ENCODE measurements around the gene ATXN7L1. TPM values are rescaled to one million over a fixed set of nuclear protein-coding genes. Genes with fewer than 3 reads are reported as not detected.

The ATXN7L1 gene
- total and polyA plus RNA-seq, 2 of the 4 experiments (the other 2 are of a cell fraction), result 3.5 to 4.3 TPM

GRCh38 chr7:105862770-105863169, 13.6 kb downstream of the ATXN7L1 start:
- BruUV-seq (replicated peaks), result no TSS peak
- Histone ChIP-seq H2BK20ac (ENCODE audit: low read depth, low read length) (no peak overlapping the region), H2AK5ac (ENCODE audit: low read depth, low read length) (no peak overlapping the region), H3K9ac (ENCODE audit: low read depth, low read length) (no peak overlapping the region), H3K4me2 (ENCODE audit: low read depth, low read length) (no peak overlapping the region), H4K20me1 (ENCODE audit: insufficient read depth, low read length) (peaks cover 18% of the 10 kb centered on the region), H3K56ac (ENCODE audit: extremely low read depth, insufficient read depth, low read length) (no peak overlapping the region), H2BK5ac (ENCODE audit: low read depth, low read length, poor library complexity, severe bottlenecking) (no peak overlapping the region), H2BK120ac (ENCODE audit: low read depth, low read length) (no peak overlapping the region), H4K5ac (ENCODE audit: low read depth, low read length) (no peak overlapping the region), H2AK9ac (replicated peaks; ENCODE audit: low read depth, low read length, poor library complexity) (no peak overlapping the region), H2AFZ (replicated peaks; ENCODE audit: low read length, poor library complexity) (no peak overlapping the region), H3K27ac (ENCODE audit: insufficient read depth, low read length) (no peak overlapping the region), H4K91ac (ENCODE audit: insufficient read depth, low read depth, low read length) (no peak overlapping the region), H3K4ac (ENCODE audit: low read depth, low read length) (no peak overlapping the region), H3K14ac (replicated peaks; ENCODE audit: low read depth, low read length) (no peak overlapping the region), H3K9me1 (ENCODE audit: insufficient read depth, low read length) (peaks cover 15% of the 10 kb centered on the region; the same call in 1 of the 2 replicates), H3K79me1 (ENCODE audit: low read depth in 1 of 2, low read length in 2 of 2) (peaks cover 7 to 32% of the 10 kb centered on the region in 2 experiments; a peak in 3 of 4 replicates), H3K18ac (ENCODE audit: low read depth, low read length) (no peak overlapping the region), H3K23ac (ENCODE audit: low read depth, low read length) (no peak overlapping the region; the same call in 1 of the 2 replicates), H3K4me1 (ENCODE audit: control insufficient read depth, insufficient read depth, low read length) (no peaks in the 10 kb centered on the region), H3K4me3 (ENCODE audit: insufficient read depth, low read depth, low read length) (no peak overlapping the region), H3K36me3 (ENCODE audit: control insufficient read depth, insufficient read depth, low read length) (peaks cover 7% of the 10 kb centered on the region), H2BK15ac (ENCODE audit: low read depth, low read length) (no peak overlapping the region), H3K27me3 (ENCODE audit: control insufficient read depth, insufficient read depth, low read length) (no peaks in the 10 kb centered on the region), H3K9me3 (ENCODE audit: control insufficient read depth, insufficient read depth, low read length) (no peaks in the 10 kb centered on the region), H4K8ac (ENCODE audit: low read depth in 2 of 2, low read length in 2 of 2) (no peak overlapping the region)
- ChIA-PET POLR2A (ENCODE audit: unreplicated experiment) (no interaction called here), CTCF (no interaction called here)
- in situ Hi-C loops (cut with MboI; ENCODE audit: low sequenced_read_pairs) (no loop called here), intact Hi-C loops (cut with micrococcal nuclease) (no loop called here), dilution Hi-C loops (cut with HindIII; ENCODE audit: low sequenced_read_pairs, unreplicated experiment) (no loop called here)
- no CpG with 5 or more reads among the region's 4 CpGs for WGBS, 2 experiments (ENCODE audit: extremely low coverage in 2 of 2, insufficient read length in 1 of 2)
- no peak for TF ChIP-seq MAFK (IDR thresholded peaks at IDR 0.05; ENCODE audit: low read depth, low read length)
- TF ChIP-seq BHLHE40 (IDR thresholded peaks at IDR 0.05; ENCODE audit: low read depth, low read length), result no peak
- no peak for TF ChIP-seq RAD21 (IDR thresholded peaks at IDR 0.05; ENCODE audit: low read length)
- TF ChIP-seq, protein P1, sequence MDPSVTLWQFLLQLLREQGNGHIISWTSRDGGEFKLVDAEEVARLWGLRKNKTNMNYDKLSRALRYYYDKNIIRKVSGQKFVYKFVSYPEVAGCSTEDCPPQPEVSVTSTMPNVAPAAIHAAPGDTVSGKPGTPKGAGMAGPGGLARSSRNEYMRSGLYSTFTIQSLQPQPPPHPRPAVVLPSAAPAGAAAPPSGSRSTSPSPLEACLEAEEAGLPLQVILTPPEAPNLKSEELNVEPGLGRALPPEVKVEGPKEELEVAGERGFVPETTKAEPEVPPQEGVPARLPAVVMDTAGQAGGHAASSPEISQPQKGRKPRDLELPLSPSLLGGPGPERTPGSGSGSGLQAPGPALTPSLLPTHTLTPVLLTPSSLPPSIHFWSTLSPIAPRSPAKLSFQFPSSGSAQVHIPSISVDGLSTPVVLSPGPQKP (IDR thresholded peaks at IDR 0.05; ENCODE audit: borderline replicate concordance, low read depth, low read length), result no peak
- no peak for TF ChIP-seq FOS (IDR thresholded peaks at IDR 0.05; ENCODE audit: low read depth, low read length)
- TF ChIP-seq POLR2A (IDR thresholded peaks at IDR 0.05; ENCODE audit: low read depth, low read length), result no peak
- no peak for TF ChIP-seq SMC3 (IDR thresholded peaks at IDR 0.05; ENCODE audit: low read depth, low read length)
- TF ChIP-seq MXI1 (IDR thresholded peaks at IDR 0.05; ENCODE audit: borderline replicate concordance, low read depth, low read length), result no peak
- TF ChIP-seq USF2 (IDR thresholded peaks at IDR 0.05; ENCODE audit: low read depth, low read length), result no peak
- TF ChIP-seq RFX5 (IDR thresholded peaks at IDR 0.05; ENCODE audit: low read depth, low read length), result no peak
- no peak for DNase-seq
- no peak for ATAC-seq (ENCODE audit: low read depth)

Measured in IMR-90 (cell line).